ENCODE results near the gene TOB1.
"Not testable (repeated sequence)": the region's sequence is repeated elsewhere in the genome, so short reads cannot be mapped to it uniquely, and the experiment has no call there.

Gene TOB1

DNA sequence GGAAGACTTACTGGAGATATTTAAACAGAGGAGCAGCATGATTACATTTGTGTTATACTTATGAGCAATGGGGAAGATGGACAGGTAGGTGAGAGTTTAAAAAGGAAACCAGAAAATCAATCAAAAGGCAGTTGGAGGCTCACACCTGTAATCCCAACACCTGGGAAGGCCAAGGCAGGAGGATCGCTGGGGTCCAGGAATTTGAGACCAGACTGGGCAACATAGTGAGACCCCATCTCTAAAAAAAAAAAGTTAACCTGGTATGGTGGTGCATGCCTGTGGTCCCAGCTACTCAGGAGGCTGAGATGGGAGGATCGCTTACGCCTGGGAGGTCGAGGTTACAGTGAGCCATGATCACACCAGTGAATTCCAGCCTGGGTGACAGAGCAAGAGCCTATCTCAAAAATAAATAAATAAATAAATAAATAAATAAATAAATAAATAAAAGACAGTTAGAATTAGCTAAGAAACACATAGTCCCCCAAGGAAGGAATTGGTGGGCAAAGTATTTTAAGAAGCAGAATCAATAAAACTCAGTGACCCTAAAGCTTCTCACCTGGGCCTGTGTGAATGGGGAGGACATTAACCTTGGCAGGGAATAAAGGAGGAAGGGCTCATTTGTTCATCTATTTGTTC is 32.3 kb upstream of the TOB1 start:
- no peak for DNase-seq (ENCODE audit: low spot score)

DNA sequence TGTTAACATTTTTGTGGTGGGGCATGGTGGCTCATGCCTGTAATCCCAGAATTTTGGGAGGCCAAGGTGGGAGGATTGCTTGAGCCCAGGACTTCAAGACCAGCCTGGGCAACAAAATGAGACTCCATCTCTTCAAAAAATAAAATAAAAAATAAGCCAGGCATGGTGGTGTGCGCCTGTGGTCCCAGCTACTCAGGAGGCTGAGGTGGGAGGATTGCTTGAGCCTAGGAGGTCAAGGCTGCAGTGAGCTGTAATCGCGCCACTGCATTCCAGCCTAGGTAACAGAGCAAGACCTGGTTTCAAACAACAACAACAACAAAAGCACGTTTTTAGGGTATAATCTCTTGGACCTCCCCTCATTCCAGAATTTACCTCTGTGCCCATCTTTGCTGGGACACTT is 28.4 kb upstream of the TOB1 start:
- not testable (repeated sequence) for DNase-seq (ENCODE audit: low spot score)

DNA sequence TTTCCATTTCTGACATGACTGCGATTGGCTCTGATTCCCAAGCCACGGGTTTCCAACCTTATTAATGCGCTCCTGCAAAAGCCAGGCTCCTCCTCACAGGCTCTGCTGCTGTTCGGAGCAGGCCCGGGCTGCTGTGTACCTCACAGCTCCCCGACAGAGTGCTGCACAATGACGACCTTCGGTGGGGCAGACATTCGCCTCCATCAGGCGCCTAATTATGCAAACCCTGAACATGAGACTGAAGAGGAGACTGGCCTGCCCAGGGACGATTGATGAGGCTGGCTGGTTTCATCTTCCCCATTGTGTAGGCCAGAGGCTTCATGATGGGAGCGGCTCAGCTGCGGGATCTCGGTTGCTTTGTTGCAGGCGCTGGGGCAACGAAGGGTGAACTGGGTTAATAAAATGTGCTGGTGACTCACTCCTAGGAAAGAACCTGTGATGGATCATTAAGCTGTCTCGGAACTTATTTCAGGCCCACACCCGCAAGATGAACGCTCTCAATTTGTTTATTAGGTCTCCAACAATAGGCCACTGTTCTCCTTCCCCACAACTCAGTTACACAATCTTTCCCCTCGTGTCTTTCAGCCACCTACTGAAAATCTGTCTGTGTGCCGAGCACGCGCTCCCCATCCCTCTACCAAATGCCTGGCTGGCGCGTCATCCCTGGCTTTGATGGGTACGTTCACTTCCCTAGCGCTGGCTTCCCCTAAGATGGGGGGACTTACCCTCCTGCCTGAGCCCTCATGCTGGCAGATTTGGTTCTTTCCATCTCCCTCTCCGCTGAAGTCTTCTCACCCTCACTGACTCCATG is 27.2 kb upstream of the TOB1 start:
- no peak for DNase-seq (ENCODE audit: low spot score)

DNA sequence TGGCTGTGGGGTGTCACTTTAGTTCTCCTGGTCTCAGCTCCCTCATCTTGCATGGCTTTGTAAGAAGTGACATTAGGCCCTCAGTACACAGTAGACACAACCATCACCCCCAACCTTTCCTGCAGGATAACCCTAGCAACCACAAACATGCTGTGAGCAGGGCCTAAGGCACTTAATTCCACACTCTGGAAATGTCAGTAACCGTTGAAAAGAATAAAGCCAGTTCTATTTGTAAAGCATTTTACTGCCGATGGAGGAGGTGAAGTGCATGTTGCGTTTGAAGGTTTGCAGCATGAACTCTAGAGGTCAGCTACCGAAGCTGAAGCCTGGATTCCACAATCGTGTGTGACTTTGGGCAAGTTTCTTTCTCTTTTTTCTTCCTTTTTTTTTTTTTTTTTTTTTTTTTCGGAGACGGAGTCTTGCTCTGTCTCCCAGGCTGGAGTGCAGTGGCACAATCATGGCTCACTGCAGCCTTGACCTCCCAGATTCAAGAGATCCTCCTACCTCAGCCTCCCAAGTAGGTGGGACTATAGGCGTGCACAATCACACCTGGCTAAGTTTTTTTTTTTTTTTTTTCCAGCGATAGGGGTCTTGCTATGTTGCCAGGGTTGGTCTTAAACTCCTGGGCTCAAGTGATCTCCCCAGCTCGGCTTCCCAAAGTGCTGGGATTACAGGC is 26.1 kb upstream of the TOB1 start:
- no peak for DNase-seq (ENCODE audit: low spot score)

DNA sequence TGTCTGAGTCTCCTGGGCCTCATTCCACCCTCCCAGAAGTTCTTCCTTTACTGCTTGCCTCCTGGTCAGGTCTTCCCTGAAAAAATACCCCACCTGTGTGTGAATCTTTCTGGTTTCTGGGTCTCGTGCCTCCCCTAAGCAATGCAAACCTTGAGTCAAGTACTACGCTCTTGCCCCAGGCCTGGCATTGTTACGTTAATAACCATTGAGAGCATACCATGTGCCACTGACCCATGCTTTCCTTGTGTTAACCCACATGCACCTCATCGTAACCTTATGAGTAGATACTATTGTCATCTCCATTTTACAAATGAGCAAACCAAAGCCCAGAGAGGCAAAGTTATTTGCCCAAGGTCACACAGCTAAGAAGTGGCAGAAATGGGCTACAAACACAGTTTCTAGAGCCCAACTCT is 25.4 kb upstream of the TOB1 start:
- DNase-seq (ENCODE audit: low spot score), result no peak

DNA sequence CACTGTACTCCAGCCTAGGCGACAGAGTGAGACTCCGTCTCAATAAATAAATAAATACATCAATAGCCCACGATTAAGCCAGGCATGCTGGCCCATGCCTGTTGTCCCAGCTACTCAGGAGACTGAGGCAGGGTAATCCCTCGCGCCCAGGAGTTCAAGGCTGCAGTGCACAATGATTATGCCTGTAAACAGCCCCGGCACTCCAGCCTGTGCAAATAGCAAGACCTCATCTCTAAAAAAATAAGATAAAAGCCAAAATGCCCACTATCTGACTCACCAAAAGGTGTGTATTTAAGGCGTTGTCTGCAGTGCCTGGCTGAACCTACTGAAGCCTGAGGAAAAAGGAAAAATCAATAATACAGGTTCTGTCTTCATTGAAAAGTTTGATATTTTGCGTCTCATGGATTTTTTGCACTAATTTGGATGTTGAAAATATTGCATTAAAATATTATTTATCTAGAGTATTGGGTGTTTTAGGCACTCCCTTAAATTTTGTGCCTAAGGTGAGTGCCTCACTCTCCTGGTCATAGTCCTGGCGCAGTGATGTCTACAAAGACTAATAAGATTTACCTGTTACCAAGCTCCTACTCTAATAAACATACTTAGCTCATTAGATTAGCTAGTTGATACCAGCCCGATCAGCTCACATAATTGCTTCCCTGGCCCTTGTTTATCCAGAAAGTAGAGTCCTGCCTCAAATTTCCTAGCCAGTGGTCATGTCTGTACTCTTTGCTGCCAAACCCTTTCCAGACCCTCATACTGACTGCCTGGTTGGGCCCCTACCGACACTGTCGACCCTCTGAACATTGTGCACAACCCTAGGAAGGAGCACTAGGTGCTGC is 24.7 kb upstream of the TOB1 start:
- no peak for DNase-seq (ENCODE audit: low spot score)

DNA sequence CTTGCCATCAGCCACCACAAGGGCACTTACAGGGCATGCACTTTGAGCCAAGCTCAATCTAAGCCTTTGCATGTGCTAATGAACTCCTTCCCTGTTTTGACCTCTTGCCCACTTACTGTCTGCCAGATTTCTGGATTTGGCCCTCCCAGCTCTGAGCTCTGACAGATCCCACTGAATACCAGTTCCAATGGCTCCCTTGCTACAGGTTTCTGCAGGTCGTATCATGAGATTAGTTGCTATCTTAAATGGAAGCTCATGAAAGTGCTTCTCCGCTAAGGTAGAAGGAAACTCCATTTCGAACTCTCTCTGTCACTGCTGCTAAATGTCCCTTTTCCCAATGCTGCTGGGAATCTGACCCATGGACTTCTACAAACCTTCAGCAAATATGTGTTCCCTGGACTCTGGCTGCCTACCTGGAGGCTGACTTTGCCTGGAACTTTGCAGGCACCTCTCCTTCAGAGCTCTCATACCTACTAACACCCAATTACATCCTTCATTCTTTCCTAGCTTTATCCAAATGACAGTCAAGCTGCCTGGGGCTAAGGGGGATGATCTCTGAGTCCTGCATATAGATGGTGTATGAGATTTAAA is 23.5 kb upstream of the TOB1 start:
- no peak for DNase-seq (ENCODE audit: low spot score)

DNA sequence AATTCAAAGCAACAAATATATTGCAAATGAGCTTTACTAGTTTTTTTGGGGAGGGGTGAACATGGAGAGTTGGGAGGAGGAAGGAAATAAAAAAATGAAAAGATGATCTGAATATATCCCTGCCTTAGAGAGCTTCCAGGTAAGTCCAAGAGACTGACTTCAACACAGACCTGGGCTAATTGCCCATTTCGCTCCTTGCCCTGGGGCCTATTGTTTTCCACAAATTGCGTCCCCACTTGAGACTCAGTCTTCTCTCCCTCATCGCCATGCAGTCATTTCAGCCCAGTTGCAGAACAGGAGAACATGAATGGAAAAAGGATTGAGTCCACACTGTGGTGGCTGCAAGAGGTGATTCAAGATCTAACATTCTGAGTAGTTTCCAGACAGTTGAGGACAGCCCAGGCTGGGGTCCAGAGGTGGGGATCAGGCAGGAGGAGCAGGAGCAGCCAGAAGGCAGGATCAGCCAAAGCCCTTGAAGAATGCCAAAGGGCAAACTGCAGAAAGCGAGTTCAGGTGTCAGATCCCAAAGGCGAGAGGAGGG is 21.6 kb upstream of the TOB1 start:
- no peak for DNase-seq (ENCODE audit: low spot score)

DNA sequence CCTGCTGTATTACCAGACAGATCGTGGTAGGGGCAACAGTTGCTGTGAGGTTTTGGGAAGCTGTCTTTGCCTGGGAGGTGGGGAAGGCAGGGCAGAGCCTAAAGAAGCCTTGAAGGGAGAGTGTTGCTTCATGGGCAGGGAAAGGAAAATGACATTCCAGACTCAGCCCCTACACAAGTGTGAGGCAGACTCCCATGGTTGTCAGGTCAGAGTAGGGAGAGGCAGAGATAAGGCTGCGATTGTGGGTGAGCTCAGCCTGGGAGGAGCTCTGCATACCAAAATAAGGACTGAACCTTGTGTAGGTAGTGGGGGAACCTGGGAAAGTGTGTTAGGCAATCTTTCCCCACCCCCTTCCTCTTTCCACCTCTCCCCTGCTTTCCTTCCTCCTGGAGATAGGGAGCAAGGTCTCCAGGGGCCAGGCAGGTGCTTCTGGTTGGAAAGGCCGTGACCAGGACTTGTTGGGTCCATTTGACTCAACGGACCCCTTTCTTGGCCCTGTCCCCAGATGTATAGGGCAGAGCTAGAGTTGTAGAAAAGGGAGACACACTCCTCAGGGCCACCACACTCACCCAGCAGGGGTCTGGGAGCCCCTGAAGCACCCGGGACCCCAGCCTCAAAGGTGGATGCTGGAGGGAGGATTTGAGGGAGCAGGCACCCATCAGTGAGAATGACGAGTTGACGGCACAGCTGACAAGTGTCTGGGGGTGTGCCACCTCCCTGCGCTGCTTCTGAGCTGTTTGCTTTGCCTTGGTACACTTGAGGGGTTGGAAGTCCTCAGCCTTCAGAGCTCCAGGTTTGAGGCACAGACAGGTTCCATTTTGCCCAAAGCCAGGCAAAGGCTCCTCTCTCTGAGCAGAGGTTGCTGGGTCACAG is 18.5 kb upstream of the TOB1 start:
- peak; percentile 18 for DNase-seq (ENCODE audit: low spot score)

DNA sequence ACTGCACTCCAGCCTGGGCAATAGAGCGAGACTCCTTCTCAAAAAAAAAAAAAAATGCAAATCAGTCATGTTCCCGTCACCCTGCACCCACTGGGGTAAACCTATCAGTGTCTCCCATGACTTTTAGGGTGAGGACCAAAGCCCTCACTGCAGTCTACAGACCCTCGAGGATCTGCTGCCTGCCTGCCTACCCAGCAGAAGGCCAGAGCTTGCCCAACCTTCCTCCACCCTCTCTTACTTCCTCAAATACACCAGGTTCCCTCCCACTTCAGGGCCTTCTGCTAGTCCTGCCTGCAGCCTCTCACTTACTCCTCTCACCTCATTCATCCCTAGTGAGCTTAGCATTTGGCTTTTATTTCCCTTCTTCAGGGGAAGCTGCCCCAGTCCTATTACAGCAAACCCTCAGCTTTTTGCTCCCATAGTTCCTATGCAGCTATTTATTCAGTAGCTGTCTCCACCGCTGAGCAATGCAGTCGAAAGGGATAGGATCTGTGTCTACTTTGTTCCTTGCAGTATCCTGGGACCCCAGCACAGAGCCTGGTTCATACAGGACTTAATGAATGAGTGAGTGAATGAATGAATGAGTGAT is 17.8 kb upstream of the TOB1 start:
- DNase-seq (ENCODE audit: low spot score), result no peak

DNA sequence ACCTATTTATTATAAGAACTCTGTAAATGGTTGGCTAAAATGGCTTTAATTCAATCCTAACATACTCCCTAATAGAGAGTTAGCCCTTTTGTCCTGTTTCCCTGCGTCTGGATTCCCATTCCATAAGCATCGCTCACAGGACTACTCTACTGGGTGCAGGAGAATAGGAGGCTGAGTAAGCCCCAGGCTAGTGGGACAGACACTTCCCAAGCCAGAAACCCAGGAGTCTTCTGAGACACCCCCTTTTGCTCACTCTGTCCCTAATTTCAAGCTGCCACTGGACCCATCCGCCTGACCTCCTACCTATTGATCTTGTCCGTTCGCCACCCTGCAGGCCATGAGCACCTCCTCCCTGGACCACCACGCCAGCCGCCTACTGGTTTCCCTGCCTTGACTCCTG is 16.7 kb upstream of the TOB1 start:
- DNase-seq (ENCODE audit: low spot score), result no peak

DNA sequence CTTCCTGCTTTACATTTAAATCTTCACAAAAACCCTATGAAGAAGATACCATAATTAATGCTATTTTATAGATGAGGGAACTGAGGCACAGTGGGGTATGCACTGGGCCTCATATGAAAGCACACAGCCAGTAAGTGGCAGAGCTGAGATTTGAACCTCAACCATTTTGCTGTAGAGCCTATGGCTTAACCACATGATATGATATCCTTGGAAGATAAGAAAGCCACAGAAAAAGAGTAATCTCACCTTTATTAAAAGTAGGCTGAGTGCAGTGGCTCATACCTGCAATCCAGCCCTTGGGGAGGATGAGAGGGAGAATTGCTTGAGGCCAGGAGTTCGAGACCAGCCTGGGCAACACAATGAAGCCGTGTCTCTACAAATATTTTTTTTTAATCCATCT is 15.0 kb upstream of the TOB1 start:
- DNase-seq (ENCODE audit: low spot score), result no peak

DNA sequence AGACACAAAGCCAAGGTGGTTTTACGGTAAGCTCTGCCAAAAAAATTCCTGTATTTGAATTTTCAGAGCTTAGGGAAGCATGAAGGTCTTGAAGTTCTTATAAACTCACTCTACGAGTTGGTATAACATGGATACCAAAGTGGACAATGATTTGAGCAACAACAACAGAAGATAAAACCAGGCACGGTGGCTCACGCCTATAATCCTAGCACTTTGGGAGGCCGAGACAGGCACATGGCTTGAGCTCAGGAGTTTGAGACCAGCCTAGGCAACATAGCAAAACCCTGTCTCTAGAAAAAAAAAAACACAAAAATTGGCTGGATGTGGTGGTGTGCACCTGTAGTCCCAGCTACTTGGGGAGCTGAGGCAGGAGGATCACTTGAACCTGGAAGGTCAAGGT is 12.9 kb upstream of the TOB1 start:
- no peak for DNase-seq (ENCODE audit: low spot score)

DNA sequence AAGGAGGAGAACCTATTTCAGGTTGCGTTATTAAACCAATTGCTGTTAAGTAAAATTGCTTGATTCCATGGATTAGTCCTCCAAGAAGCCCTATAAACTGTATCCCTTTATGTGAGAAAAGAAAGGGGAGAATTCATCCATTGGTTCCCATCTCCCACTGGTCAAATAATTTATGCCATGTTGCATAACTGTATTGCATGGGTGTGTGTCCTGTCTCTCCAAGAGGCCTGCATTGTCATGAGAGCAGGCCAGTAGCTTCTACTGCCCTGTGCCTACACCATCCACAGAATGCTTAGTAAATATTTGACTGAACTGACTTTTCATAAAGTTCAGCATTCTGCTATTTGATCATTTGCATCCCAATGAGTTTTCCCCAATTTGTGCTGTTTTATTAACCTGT is 11.7 kb upstream of the TOB1 start:
- DNase-seq (ENCODE audit: low spot score), result no peak

DNA sequence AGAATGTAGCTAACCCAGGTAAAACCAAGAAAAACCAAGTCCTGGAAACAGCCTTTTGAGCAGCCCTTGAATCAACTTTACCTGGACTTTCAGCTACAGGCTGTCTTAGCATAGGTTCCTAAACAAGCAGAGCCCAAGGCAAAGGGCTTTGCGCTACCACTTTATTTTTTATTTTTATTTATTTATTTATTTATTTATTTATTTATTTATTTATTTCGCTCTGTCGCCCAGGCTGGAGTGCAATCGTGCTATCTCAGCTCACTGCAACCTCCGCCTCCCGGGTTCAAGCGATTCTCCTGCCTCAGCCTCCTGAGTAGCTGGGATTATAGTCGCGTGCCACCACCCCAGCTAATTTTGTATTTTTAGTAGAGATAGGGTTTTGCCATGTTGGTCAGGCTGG is 10.9 kb upstream of the TOB1 start:
- not testable (repeated sequence) for DNase-seq (ENCODE audit: low spot score)

DNA sequence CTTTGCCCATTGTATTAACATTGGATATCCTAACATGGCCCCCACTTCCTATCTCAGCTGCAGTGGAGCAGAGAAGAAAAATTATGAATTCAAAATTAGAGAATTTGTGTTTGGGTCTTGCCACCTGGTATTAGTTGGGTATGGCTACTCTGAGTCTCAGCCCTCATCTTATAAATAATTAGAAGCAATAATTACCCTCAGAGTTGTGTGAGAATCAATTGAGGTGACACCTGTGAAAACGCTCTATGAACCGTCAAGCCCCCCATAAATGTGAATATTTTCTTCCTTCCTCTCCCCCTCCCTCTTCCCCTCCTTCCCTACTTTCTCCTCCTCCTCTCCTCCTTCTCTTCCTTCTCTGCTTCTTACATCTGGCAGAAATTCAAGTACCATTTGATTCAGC is 8.9 kb upstream of the TOB1 start:
- DNase-seq (ENCODE audit: low spot score), result no peak

DNA sequence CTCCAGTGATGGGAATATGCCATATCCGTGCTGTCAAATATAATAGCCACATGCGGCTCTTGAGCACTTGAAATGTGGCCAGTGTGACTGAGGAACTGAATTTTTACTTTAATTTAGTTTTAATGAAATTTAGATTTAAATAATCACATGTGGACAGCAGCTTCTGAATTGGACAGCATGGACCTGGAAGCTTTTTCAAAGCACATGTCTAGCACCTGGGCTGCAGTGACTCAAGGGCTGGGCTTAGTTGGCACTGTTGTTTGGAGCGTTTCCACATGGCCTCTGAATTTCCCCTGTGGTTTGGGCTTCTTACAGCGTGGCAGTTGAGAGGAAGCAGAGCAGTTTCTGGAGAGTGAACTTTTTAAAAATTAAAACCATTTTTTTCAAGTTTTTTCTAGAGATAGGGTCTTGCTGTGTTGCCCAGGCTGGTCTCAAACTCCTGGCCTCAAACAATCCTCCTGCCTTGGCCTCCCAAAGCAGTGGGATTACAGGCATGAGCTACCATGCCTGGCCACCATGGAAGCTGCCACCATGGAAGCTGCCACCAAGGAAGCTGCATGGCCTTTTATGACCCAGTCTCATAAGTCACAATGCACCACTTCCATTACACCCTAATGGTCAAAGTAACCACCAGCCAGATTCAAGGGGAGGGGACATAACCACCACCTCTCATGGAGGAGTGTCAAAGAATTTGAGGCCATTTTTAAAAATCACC is 6.7 kb upstream of the TOB1 start:
- DNase-seq (ENCODE audit: low spot score), result no peak

DNA sequence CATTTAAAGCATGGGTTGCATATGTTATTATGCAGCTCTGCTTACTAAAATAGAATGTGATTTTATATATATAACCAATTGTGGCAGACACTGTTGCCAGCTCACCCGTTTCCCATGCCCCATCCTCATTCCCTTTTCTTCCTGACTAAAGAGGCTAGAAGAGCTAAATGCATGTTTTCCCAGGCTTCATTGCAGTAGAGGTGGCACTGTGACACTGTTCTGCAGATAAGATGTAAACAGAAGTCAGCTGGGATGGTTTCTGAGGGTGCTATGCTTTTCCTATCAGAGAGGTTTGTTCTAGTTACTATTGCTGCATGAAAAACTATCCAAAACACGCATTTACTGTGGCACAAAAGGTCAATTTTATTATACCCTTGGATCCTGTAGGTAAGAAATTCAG is 5.7 kb upstream of the TOB1 start:
- no peak for DNase-seq (ENCODE audit: low spot score)

DNA sequence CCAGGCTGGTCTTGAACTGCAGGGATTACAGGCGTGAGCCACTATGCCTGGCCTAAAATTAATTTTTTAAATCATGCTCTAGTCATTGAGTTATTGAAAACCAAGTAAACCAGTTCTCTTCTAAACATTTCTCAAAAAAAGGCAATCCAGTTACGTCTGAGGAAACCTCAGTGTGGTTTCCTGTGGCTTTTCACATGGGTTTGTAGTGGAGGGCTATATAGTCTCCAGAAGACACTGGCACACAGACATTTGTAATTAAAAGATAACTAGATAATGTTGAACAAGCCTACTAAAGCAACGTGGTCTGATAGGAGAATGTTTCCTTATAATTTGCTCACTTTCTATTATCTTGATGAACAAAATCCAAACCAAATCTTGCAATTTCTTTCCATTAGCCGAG is 5.2 kb upstream of the TOB1 start:
- no peak for DNase-seq (ENCODE audit: low spot score)

DNA sequence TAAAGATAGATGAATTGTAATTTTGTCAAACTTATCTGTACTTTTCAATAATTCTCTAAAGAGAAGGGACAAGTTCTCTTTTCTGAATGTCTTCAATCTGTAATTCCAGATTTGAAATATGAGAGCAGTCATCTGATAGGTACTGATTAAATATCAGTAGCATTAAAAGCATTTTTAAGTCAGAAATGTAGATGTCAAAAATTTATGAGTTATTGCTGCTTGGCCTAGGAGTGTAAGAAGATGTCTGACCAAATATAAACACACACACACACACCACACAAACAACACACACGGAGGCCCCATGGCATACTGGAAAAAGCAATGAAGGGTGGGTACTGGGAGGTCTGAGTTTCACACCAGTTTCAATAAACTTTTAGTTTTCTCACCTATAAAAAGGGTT is 2.4 kb upstream of the TOB1 start:
- no peak for DNase-seq (ENCODE audit: low spot score)
